HL-60 (cell line): ENCODE measurements around the gene ZNF500.

Source experiments
- DNase-seq, 2 experiments: peaks; one replicate each; pipeline ENCODE4 v3.0.0-alpha.2; 2010 to 2020; ENCODE audit warnings: low read depth in 1 of 2, low spot score in 1 of 2
- H3K27ac ChIP-seq: fragments of 250-450 bp; sonication (Bioruptor Pico); replicated peaks from 2 replicates; pipeline ENCODE4 v1.5.1; 2020; ENCODE audit warnings: mild to moderate bottlenecking, moderate library complexity
- H3K27me3 ChIP-seq: fragments of 250-450 bp; sonication (Bioruptor Pico); 2 replicates; pipeline ENCODE4 v1.5.1; 2021; ENCODE audit warnings: mild to moderate bottlenecking, moderate library complexity; ENCODE audit not compliant: insufficient read depth, poor library complexity, severe bottlenecking
- H3K4me3 ChIP-seq: replicated peaks from 2 replicates; pipeline ENCODE4 v1.5.1; 2011; ENCODE audit warnings: mild to moderate bottlenecking, control low read depth, low read length; ENCODE audit not compliant: insufficient read depth
- GABPA ChIP-seq: IDR thresholded peaks from 2 replicates; pipeline ENCODE4 v1.6.1; 2012; ENCODE audit warnings: low read depth
- POLR2AphosphoS5 ChIP-seq: IDR thresholded peaks from 2 replicates; pipeline ENCODE4 v1.6.1; 2012; ENCODE audit warnings: low read depth
- SPI1 ChIP-seq: IDR thresholded peaks from 2 replicates; pipeline ENCODE4 v1.6.1; 2012; ENCODE audit warnings: low read depth, mild to moderate bottlenecking, borderline replicate concordance
- TF ChIP-seq, protein P1 (sequence below): IDR thresholded peaks from one replicate; pipeline ENCODE4 v1.5.1; 2011; ENCODE audit warnings: low read length, control low read depth, inconsistent platforms; ENCODE audit not compliant: insufficient read depth
- TF ChIP-seq, protein P2 (sequence below): IDR thresholded peaks from 2 replicates; pipeline ENCODE4 v1.6.1; 2012; ENCODE audit warnings: low read depth; ENCODE audit not compliant: insufficient replicate concordance

ZNF500 gene

DNA sequence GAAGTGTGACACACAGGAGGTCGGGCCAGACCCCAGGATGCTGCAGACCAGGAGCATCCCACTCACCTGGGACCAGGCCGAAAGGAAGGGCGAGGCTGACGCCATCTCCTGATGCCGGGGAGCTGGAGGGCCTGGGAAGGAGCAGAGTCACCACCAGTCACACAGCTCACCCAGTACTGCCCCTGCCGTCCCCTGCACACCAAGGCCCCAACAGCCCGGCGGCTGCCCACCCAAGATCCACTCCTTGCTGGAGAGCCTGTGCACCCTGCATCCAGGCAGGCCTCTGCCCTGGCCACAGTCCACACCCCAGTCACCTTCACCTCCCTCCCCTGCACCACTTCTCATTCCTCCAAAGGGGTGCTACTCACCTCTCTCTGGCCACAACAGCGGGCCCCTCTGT is 4.8 kb downstream of the ZNF500 start:
- no peak overlapping the region for H3K4me3 ChIP-seq
- TF ChIP-seq, protein P1, sequence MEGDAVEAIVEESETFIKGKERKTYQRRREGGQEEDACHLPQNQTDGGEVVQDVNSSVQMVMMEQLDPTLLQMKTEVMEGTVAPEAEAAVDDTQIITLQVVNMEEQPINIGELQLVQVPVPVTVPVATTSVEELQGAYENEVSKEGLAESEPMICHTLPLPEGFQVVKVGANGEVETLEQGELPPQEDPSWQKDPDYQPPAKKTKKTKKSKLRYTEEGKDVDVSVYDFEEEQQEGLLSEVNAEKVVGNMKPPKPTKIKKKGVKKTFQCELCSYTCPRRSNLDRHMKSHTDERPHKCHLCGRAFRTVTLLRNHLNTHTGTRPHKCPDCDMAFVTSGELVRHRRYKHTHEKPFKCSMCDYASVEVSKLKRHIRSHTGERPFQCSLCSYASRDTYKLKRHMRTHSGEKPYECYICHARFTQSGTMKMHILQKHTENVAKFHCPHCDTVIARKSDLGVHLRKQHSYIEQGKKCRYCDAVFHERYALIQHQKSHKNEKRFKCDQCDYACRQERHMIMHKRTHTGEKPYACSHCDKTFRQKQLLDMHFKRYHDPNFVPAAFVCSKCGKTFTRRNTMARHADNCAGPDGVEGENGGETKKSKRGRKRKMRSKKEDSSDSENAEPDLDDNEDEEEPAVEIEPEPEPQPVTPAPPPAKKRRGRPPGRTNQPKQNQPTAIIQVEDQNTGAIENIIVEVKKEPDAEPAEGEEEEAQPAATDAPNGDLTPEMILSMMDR, result no peak
- TF ChIP-seq GABPA, result no peak
- TF ChIP-seq, protein P2, sequence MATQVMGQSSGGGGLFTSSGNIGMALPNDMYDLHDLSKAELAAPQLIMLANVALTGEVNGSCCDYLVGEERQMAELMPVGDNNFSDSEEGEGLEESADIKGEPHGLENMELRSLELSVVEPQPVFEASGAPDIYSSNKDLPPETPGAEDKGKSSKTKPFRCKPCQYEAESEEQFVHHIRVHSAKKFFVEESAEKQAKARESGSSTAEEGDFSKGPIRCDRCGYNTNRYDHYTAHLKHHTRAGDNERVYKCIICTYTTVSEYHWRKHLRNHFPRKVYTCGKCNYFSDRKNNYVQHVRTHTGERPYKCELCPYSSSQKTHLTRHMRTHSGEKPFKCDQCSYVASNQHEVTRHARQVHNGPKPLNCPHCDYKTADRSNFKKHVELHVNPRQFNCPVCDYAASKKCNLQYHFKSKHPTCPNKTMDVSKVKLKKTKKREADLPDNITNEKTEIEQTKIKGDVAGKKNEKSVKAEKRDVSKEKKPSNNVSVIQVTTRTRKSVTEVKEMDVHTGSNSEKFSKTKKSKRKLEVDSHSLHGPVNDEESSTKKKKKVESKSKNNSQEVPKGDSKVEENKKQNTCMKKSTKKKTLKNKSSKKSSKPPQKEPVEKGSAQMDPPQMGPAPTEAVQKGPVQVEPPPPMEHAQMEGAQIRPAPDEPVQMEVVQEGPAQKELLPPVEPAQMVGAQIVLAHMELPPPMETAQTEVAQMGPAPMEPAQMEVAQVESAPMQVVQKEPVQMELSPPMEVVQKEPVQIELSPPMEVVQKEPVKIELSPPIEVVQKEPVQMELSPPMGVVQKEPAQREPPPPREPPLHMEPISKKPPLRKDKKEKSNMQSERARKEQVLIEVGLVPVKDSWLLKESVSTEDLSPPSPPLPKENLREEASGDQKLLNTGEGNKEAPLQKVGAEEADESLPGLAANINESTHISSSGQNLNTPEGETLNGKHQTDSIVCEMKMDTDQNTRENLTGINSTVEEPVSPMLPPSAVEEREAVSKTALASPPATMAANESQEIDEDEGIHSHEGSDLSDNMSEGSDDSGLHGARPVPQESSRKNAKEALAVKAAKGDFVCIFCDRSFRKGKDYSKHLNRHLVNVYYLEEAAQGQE, result no peak
- no peak for TF ChIP-seq POLR2AphosphoS5
- no peak for TF ChIP-seq SPI1
- no peak for DNase-seq
- no peaks in the 10 kb centered on the region for H3K27me3 ChIP-seq
- H3K27ac ChIP-seq, result no peak overlapping the region

DNA sequence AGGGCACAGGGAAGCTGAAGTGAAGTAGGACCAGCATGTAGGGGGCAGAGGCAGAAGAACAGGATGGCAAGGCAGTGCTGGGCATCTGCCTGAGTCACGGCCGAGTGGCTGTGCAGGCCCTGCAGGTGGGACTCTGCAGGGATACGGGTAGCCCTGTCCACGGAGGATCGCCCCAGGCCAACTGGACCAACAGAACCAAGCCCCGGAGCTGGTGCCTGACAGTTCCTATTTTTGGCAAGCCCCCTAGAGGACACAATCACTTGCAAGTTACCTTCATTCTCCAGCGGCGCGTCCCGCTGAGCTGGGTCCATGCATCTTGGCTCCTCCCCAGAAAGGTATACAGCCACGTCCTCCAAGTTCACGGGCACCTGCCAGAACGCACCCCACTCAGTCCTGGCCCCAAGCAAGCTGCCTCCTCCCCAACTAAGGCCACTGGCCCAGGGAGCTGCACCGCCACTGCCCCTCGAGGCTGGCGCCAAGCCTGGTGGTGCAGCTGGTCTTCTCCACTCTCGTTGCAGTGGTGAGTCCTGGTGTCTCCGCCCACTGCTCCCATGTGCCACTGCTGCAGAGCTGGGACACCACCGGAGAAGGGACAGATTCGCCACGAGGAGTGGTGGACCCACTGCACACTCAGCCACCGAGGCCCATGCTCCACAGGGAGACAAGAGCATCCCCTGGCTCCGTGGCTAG is 6.6 kb downstream of the ZNF500 start:
- DNase-seq, result no peak
- Histone ChIP-seq H3K27me3 (no peaks in the 10 kb centered on the region), H3K4me3 (no peak overlapping the region), H3K27ac (no peak overlapping the region)
- TF ChIP-seq SPI1, result no peak
- TF ChIP-seq, protein P2, result no peak
- no peak for TF ChIP-seq GABPA
- no peak for TF ChIP-seq POLR2AphosphoS5
- TF ChIP-seq, protein P1, result no peak

DNA sequence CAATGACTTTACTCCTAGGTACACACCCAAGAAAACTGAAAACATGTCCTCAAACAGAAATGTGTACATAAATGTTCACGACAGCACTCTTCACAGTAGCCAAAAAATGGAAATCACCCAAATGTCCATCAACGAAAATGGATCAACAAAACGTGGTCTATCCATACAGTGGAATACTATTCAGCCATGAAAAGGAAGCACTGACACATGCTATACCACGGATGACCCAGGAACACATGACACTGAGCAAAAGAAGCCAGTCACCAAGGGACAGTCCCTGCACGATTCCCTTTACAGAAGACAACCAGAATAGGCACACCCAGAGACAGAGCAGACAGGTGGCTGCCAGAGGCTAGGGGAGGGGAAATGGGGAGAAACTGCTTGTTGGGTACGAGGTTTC is 11.3 kb downstream of the ZNF500 start:
- H3K27me3 ChIP-seq, result no peaks in the 10 kb centered on the region
- TF ChIP-seq, protein P2, result no peak
- TF ChIP-seq, protein P1, result no peak
- TF ChIP-seq SPI1 (no peak), POLR2AphosphoS5 (no peak), GABPA (no peak)
- no peak overlapping the region for H3K27ac ChIP-seq
- H3K4me3 ChIP-seq, result no peak overlapping the region
- DNase-seq, result no peak
